GM18508 (cell line): ENCODE measurements around the gene ZNF296.

ENCODE experiments used
- ATAC-seq: cut with Tn5 transposase; IDR thresholded peaks from one replicate; pipeline ENCODE4 v1.9.1; 2021; ENCODE audit warnings: moderate number of reproducible peaks; ENCODE audit not compliant: insufficient read depth, unreplicated experiment

ZNF296 gene

GRCh38 chr19:45063851-45064801 lies 12.2 kb downstream of the ZNF296 start:
- ATAC-seq, result no peak

GRCh38 chr19:45061965-45062364 lies 14.3 kb downstream of the ZNF296 start:
- ATAC-seq, result no peak

- no peak for ATAC-seq
These were observed 16.9 kb downstream of the ZNF296 start for GRCh38 chr19:45059258-45059965.

DNA sequence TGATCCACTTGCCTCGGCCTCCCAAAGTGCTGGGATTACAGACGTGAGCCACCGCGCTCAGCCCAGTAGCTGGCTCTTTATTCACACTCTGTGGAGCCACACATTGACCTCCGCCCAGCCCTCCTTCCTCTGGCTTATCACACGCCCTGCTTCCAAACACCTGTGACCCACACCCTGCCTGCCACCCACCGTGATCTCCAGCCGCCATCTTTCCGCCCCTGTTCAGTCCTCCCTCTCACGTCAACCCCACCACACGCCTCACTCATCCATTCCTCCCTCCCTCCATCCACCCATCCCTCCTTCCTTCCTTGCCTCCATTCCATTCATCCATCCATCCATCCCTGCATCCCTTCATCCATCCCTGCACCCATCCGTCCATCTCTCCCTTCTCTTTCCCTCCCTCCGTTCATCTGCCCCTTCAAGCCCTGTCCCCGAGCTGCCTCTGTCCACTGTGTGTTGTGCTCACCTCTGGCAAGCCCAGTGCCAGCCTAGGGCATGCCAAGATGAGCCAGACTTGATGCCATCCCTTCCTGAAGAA lies 17.6 kb downstream of the ZNF296 start:
- no peak for ATAC-seq

DNA sequence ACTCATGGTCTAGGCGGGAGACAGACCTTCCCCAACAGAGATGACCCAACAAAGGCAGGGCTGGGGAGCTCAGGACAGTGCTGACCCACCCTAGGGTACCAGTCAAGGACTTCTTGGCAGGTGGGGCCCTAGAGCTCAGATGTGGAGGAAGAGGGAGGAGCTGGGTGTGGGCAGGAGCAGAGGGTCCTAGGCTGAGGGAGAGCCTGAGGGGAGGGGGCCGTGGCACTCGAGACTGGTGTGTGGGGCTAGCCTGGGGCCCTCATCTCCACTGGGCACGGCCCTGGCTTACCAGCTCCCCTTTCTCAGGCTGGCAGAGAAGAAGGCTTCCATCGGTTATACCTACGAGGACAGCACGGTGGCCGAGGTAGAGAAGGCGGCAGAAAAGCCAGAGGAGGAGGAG lies 18.8 kb downstream of the ZNF296 start:
- no peak for ATAC-seq

DNA sequence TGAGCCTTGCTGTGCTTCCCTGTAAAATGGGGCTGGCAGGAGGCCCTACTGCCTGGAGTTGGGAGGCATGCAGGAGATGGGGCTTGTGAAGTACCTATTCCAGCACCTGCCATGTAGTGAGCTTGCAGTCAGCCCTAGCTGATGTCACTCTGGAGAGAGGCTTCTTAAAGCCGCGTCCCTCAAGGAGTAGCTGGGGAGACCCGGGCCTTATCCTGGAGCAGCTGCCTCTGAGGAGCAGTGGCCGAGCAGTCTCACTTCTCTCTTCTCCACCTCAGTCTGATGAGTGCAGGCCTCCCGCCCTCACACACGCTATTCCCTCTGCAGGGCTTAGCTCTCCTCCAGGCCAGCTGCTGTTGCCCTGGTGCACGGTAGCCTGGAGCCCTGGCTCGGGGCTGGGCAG lies 19.4 kb downstream of the ZNF296 start:
- no peak for ATAC-seq

- ATAC-seq, result no peak
These were observed 24.2 kb downstream of the ZNF296 start for GRCh38 chr19:45051929-45052579.

GRCh38 chr19:45050036-45050435 lies 26.2 kb downstream of the ZNF296 start:
- ATAC-seq, result no peak

GRCh38 chr19:45049073-45049736 lies 27.1 kb downstream of the ZNF296 start:
- ATAC-seq, result no peak

- ATAC-seq, result no peak
These were observed 29.0 kb downstream of the ZNF296 start for GRCh38 chr19:45047188-45047797.

- ATAC-seq, result no peak
These were observed 29.9 kb downstream of the ZNF296 start for GRCh38 chr19:45046355-45046754.

DNA sequence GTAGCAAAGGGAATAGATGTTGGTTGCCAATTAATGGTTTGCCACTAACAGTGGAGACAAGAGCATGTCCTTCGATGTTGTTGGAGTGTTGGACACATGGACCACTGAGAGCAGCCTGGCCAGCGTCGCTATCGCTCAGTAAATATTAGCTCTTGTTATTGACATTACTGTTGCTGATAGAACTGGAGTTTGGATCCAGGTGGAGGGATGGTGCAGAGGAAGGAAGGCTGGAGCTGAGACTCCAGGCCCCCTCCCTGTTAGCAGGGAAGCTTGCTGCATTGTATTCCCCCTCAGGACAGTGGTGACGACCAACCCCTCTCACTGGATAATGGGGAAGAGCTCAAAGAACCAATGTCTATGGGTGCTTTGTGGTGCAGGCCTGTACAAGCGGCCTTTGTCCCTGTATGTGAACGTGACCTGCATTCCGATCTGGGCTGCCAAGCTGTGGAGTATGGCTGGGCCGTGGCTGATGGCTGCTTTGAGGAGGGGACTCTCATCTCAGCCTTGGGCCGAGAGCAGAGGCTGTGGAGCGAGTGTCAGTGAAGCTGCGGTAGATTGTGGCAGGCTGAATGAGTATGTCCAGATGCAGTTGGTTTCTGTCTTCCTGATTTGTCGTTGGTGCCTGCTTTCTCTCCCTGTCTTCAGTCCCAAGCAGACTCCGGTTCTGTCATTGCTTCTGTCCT lies 30.5 kb downstream of the ZNF296 start:
- ATAC-seq, result no peak

GRCh38 chr19:45041125-45041524 lies 35.2 kb downstream of the ZNF296 start:
- ATAC-seq, result no peak

- no peak for ATAC-seq
These were observed 36.1 kb downstream of the ZNF296 start for GRCh38 chr19:45040059-45040771.

- ATAC-seq, result no peak
These were observed 37.1 kb downstream of the ZNF296 start, which contains the start of gene CLASRP for GRCh38 chr19:45038931-45039893. CLASRP (plus strand) TSS chr19:45039045; CDS start chr19:45040213, 1,168 bp downstream.

GRCh38 chr19:45037393-45038169 lies 38.7 kb downstream of the ZNF296 start:
- no peak for ATAC-seq

- no peak for ATAC-seq
These were observed 40.5 kb downstream of the ZNF296 start for GRCh38 chr19:45035755-45036154.
